SK-N-MC (cell line): ENCODE measurements around the gene PDXP.

Experiments used
- EZH2 ChIP-seq: fragments of 200-600 bp; sonication (generic); IDR thresholded peaks from one replicate; pipeline ENCODE4 v1.6.1; 2017; ENCODE audit warnings: antibody characterized with exemption
- POLR2AphosphoS5 ChIP-seq: IDR thresholded peaks from 2 replicates; pipeline ENCODE4 v1.6.1; 2012; ENCODE audit warnings: mild to moderate bottlenecking, low read depth, low read length, borderline replicate concordance

- TF ChIP-seq POLR2AphosphoS5 (no peak), EZH2 (no peak)
Measured at GRCh38 chr22:37710675-37711074, 52.2 kb downstream of the PDXP start.
